ENCODE results near the gene NMBR.
"Not testable (repeated sequence)": the region's sequence is repeated elsewhere in the genome, so short reads cannot be mapped to it uniquely, and the experiment has no call there.

Gene NMBR

GRCh38 chr6:142154336-142154735 lies 7.4 kb upstream of the NMBR start:
- DNase-seq (ENCODE audit: low read depth) = no peak

GRCh38 chr6:142153196-142153595 lies 6.3 kb upstream of the NMBR start:
- no peak for DNase-seq (ENCODE audit: low read depth)

DNA sequence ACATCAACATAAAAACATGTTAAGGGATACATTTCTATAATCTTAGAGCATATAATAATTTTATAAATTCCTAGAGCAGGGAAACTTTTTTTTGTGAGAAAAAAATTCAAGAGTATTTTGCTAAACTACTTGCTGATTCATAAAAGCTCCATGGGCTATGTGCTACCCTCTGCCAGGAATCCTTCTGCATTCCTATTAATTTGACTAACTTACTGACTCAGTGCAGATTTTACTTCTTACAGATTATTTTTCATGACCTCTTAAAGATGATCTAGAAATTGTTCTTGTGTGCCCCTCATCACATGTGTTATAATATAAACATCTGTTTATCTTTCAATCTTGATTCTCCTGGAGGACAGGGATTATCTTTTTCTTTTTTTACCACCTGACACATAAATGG lies 5.8 kb upstream of the NMBR start:
- DNase-seq (ENCODE audit: low read depth) = no peak

- DNase-seq (ENCODE audit: low read depth) = not testable (repeated sequence)
Observed at GRCh38 chr6:142141531-142141930, 5.4 kb downstream of the NMBR start.

DNA sequence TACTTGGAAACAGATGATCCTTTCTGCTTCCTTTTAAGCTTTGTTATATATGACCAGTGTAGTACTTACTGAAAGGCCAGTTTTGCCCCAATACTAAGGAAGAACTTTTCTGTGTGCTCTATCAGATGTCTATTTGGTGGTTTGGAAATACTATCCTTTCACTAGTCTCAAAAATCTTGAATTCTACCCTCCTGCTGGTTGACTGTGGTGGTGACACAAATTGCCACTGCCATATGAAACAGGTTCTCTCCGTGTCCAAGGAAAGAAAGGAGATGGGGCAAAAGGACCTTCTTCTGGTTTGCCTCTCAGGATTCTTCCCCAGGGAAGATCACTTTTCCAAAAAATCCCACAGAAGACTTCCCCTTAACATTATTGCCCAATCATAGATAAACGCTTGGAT lies 8.0 kb downstream of the NMBR start:
- no peak for DNase-seq (ENCODE audit: low read depth)

GRCh38 chr6:142132625-142133024 lies 14.3 kb downstream of the NMBR start, which contains the start of gene GJE1:
GJE1 (plus strand) TSS chr6:142132925; CDS start chr6:142133159, 234 bp downstream.
- DNase-seq (ENCODE audit: low read depth) = no peak

GRCh38 chr6:142130814-142131213 lies 16.1 kb downstream of the NMBR start:
- no peak for DNase-seq (ENCODE audit: low read depth)

- no peak for DNase-seq (ENCODE audit: low read depth)
Observed at GRCh38 chr6:142121342-142121741, 25.6 kb downstream of the NMBR start.

GRCh38 chr6:142118925-142119324 lies 28.0 kb downstream of the NMBR start:
- no peak for DNase-seq (ENCODE audit: low read depth)

- no peak for DNase-seq (ENCODE audit: low read depth)
Observed at GRCh38 chr6:142118328-142118727, 28.6 kb downstream of the NMBR start.

- no peak for DNase-seq (ENCODE audit: low read depth)
Observed at GRCh38 chr6:142117366-142117765, 29.6 kb downstream of the NMBR start.

DNA sequence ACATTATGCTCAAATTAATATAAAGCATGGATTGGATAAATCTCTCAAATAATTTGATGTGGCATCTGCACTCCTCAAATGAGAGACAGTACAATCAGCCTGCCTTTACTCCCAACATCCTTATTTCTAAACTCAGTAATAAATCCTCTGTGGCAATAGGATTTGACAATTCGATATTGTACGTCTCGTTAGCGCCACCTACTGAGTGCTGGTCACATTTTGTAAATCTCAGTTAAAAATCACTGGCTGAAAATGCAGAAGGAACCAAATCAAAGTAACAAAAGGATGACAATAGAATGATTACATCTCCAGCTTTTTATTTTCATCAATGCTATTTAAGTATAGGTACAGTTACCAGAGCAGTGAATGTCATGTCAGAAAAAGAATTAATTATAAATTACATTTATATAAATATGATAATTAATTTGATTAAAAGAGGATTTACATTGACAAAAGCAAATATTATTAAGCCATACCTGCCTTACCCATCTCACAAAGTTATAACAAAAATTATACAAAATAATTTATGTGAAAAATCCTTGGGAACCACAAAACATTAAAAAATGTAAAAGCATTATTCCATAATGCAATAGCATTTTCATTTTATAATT lies 34.4 kb downstream of the NMBR start:
- DNase-seq (ENCODE audit: low read depth) = peak; percentile 47

DNA sequence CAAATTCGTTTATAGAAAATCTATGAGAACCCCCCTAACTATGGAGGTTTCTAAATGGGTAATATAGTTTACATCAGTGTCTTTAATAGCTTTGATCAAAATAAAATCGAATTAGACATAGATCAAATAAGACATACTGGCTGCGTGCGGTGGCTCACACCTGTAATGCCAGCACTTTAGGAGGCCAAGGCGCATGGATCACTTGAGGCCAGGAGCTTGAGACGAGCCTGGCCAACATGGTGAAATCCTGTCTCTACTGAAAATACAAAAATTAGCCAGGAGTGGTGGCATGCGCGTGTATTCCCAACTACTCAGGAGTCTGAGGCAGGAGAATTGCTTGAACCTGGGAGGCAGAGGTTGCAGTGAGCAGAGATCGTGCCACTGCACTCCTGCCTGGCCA lies 36.1 kb downstream of the NMBR start:
- DNase-seq (ENCODE audit: low read depth) = not testable (repeated sequence)

DNA sequence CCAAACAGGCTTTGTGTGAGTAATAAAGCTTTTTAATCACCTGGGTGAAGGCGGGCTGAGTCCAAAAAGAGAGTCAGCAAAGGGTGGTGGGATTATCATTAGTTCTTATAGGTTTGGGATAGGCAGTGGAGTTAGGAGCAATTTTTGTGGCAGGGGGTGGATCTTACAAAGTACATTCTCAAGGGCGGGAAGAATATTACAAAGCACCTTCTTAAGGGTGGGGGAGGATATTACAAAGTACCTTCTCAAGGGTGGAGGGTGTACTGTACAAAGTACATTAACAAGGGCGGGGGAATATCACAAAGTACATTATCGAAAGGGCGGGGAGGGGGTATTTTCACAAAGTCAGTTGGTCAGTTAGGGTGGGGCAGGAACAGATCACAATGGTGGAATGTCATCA lies 42.1 kb downstream of the NMBR start:
- DNase-seq (ENCODE audit: low read depth) = not testable (repeated sequence)

- DNase-seq (ENCODE audit: low read depth) = no peak
Observed at GRCh38 chr6:142088858-142089216, 58.1 kb downstream of the NMBR start.

GRCh38 chr6:142087950-142088857 lies 58.7 kb downstream of the NMBR start:
- DNase-seq (ENCODE audit: low read depth) = no peak

DNA sequence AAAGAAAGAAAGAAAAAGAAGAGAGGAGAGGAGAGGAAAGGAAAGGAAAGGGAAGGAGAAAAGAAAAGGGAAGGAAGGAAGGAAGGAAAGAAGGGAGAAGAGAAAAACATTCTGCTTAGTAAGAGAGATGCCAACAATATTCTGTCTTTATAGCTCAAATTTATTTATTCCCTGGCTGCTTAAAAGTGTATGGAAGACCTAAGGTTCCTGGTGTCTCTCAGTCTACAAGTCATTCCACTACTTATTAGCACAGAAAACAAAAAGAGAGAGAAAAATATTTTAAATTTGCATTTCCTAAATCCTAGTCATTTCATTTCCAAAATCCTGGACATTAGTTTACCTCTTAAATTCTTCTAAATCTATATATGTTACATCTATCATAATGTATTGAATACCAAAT lies 67.8 kb downstream of the NMBR start:
- DNase-seq (ENCODE audit: low read depth) = no peak

DNA sequence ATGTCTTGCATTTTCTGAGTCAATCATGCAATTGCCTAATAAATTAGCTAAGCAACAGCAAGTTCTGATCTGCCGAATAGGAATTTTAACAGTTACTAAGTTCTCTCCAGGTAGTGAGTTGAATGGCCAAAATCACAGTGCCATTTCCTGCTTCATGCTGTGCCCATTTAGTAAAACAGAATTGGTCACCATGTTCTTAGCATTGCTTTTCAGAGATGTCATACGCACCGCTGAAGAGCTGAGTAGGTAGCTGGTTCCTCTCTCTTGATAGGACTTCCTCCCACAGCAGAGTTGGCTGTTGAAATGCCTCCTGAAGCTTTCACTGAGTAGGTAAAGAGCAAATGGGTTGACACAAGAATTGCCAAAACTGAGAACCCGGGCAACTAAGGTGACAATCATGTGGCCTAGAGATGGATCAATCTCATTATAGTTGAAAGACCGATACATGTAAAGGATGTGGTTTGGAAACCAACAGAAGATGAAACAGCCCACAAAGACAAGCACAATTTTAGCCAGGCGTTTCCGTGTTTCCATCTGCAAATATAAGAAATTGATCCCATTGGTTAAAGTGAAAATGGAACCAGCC lies 71.3 kb downstream of the NMBR start:
- DNase-seq (ENCODE audit: low read depth) = no peak

DNA sequence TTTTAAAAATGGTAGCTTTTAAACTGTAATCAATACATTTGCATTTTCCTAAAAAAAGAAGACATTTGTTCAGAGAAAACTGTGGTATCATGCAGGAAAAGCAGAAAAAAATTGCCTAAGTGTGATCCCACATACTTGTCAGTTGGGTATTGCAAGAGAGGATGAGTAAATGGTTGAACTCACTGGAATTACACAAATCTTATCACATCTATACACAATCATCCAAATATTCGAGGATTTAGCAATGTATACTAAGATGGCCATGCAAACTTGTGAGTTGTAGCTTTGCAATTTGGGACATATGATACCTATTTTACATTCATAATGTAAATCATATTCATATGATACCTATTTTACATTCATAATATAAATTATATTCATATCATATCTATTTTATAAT lies 72.4 kb downstream of the NMBR start:
- DNase-seq (ENCODE audit: low read depth) = no peak

DNA sequence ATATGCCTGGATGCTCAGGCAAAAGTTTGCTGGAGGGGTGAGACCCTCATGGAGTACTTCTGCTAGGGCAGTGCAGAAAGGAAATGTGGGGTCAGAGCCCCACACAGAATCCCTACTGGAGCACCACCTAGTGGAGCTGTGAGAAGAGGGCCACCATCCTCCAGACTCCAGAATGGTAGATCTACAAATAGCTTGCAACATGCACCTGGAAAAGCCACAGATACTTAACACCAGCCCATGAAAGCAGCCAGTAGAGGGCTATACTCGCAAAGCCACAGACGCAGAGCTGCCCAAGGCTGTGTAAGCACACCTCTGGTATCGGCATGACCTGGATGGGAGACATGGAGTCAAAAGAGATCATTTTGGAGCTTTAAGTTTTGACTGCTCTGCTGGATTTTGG lies 74.9 kb downstream of the NMBR start:
- DNase-seq (ENCODE audit: low read depth) = no peak

GRCh38 chr6:142068416-142068815 lies 78.5 kb downstream of the NMBR start:
- DNase-seq (ENCODE audit: low read depth) = no peak

DNA sequence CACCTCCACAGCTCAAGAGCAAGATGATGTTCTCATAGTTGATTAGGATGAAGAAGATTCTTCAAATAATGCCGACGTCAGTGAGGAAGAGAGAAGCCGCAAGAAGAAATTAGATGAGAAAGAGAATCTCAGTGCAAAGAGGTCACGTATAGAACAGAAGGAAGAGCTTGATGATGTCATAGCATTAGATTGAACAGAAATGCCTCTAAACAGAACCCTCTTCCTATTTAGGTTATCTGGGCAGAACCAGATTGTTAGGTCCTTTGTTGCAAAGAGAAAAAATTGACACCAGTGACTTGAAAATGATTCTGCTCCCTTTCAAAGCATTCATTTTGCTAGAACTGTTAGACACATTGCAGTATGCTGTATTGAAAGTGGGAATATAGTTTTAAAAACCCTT lies 84.1 kb downstream of the NMBR start:
- DNase-seq (ENCODE audit: low read depth) = not testable (repeated sequence)

Measured in stimulated activated CD8-positive, alpha-beta memory T cell treated with anti-CD3 and anti-CD28 coated beads, Interleukin-15, amount 100 ng/mL, for 24 hours (primary cell).